AG04450 (cell line): ENCODE results near the gene AXL. TPM values are rescaled to one million over a fixed set of nuclear protein-coding genes. Genes with fewer than 3 reads are reported as not detected.
A peak's percentile ranks its signal among the peaks of the same experiment; 100 is the strongest.

ENCODE experiments used
- CTCF ChIA-PET: fragments of 300-600, 350-600 bp; formaldehyde crosslinking; extraction: SDS; loops from one replicate; lab custom pipeline; 2022; ENCODE audit warnings: antibody characterized with exemption, inconsistent platforms; lab: Charles Lee
- POLR2A ChIA-PET: fragments of 350-600 bp; formaldehyde crosslinking; extraction: SDS; loops from one replicate; lab custom pipeline; 2021; ENCODE audit warnings: antibody characterized with exemption, inconsistent platforms; lab: Yijun Ruan, JAX
- DNase-seq: peaks from one replicate; pipeline ENCODE4 v3.0.0-alpha.2; 2011; ENCODE audit warnings: low read depth, low spot score
- H3K27ac ChIP-seq: one replicate; pipeline ENCODE4 v1.5.1; 2012; ENCODE audit warnings: low read depth, low read length, control low read depth
- H3K27me3 ChIP-seq: one replicate; pipeline ENCODE4 v1.6.0; 2012; ENCODE audit warnings: low read length; ENCODE audit not compliant: control insufficient read depth, insufficient read depth
- H3K4me3 ChIP-seq: 2 replicates; pipeline ENCODE4 v1.5.1; 2011; ENCODE audit warnings: mild to moderate bottlenecking, low read depth, low read length, control low read depth
- H3K9me3 ChIP-seq: 2 replicates; pipeline ENCODE4 v1.5.1; 2012; ENCODE audit warnings: low read length; ENCODE audit not compliant: control insufficient read depth, insufficient read depth
- polyA plus RNA-seq: library from polyadenylated mRNA; depleted of rRNA; stranded (reverse); fragments of >200 nt; gene quantifications from 2 replicates; pipeline ENCODE4 v1.2.3, GENCODE V29; 2011
- TF ChIP-seq, protein P1 (sequence below): IDR thresholded peaks from 2 replicates; pipeline ENCODE4 v1.5.1; 2011; ENCODE audit warnings: low read depth, low read length, control low read depth, inconsistent platforms

The AXL gene
- polyA plus RNA-seq, 1 experiment = 210 TPM

DNA sequence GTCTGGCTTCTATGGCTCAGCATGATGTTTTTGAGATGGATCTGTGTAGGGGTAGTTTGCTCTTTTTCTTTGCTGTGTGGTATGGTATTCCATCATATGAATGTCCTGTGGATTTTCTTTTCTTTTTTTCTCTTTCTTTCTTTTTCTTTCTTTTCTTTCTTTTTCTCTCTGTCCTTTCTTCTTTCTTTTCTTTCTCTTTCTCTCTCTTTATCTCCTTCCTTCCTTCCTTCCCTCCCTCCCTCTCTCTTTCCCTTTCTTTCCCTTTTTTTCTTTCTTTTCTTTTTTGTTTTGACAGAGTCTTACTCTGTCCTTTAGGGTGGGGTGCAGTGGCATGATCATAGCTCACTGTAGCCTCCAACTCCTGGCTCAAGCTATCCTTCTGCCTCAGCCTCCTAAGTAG, 36.1 kb downstream of the AXL start:
- no peak overlapping the region for H3K4me3 ChIP-seq
- no peaks in the 10 kb centered on the region for H3K27me3 ChIP-seq
- ChIA-PET POLR2A (interaction anchor here (0.6 to 1.3 kb wide), 3 partner anchors 29 to 100 kb away, joined by 3 to 5 read pairs (median 3); partner anchors contain the start of gene AXL), CTCF (no interaction called here)
- no peaks in the 10 kb centered on the region for H3K9me3 ChIP-seq
- peak overlapping the region; percentile 47 for H3K27ac ChIP-seq
- no peak for DNase-seq
- TF ChIP-seq, protein P1, sequence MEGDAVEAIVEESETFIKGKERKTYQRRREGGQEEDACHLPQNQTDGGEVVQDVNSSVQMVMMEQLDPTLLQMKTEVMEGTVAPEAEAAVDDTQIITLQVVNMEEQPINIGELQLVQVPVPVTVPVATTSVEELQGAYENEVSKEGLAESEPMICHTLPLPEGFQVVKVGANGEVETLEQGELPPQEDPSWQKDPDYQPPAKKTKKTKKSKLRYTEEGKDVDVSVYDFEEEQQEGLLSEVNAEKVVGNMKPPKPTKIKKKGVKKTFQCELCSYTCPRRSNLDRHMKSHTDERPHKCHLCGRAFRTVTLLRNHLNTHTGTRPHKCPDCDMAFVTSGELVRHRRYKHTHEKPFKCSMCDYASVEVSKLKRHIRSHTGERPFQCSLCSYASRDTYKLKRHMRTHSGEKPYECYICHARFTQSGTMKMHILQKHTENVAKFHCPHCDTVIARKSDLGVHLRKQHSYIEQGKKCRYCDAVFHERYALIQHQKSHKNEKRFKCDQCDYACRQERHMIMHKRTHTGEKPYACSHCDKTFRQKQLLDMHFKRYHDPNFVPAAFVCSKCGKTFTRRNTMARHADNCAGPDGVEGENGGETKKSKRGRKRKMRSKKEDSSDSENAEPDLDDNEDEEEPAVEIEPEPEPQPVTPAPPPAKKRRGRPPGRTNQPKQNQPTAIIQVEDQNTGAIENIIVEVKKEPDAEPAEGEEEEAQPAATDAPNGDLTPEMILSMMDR = no peak

DNA sequence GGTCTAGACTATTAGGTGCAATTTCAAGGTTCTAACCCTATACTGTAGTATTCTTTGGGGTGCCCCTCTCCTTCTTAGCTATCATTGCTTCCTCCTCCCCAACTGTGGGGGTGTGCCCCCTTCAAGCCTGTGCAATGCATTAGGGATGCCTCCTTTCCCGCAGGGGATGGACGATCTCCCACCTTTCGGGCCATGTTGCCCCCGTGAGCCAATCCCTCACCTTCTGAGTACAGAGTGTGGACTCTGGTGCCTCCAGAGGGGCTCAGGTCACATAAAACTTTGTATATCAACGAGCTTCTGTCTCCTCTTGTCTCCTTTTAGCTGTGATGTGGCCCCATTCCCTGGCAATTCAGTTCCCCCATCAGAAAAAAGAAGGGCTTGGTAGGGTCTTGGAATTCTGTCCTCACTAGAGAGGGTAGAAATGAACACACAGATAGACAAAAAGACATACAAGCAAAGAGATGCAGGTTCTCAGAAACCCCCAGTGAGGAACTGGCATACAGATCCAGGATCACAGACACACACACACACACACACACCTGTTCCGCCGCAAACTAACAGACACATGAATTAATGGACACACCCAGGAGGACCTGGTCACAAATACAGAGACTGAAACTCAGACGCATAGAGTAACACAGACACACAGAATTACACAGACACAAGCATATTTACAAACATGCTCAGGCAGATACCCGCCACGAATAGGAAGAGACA, 42.6 kb downstream of the AXL start:
- Histone ChIP-seq H3K4me3 (peak overlapping the region; percentile 60), H3K27ac (peak overlapping the region; percentile 53), H3K27me3 (no peaks in the 10 kb centered on the region), H3K9me3 (no peaks in the 10 kb centered on the region; the same call in 1 of the 2 replicates)
- CTCF ChIA-PET = interaction anchor here (0.6 to 7.0 kb wide), 8 partner anchors 10 to 134 kb away, joined by 3 to 79 read pairs (median 4); no protein-coding TSS in a partner anchor
- DNase-seq = no peak
- TF ChIP-seq, protein P1 = no peak
- POLR2A ChIA-PET = interaction anchor here (1.4 to 2.5 kb wide), 2 partner anchors 43 to 57 kb away, joined by 13 to 15 read pairs; partner anchors contain the start of gene AXL

DNA sequence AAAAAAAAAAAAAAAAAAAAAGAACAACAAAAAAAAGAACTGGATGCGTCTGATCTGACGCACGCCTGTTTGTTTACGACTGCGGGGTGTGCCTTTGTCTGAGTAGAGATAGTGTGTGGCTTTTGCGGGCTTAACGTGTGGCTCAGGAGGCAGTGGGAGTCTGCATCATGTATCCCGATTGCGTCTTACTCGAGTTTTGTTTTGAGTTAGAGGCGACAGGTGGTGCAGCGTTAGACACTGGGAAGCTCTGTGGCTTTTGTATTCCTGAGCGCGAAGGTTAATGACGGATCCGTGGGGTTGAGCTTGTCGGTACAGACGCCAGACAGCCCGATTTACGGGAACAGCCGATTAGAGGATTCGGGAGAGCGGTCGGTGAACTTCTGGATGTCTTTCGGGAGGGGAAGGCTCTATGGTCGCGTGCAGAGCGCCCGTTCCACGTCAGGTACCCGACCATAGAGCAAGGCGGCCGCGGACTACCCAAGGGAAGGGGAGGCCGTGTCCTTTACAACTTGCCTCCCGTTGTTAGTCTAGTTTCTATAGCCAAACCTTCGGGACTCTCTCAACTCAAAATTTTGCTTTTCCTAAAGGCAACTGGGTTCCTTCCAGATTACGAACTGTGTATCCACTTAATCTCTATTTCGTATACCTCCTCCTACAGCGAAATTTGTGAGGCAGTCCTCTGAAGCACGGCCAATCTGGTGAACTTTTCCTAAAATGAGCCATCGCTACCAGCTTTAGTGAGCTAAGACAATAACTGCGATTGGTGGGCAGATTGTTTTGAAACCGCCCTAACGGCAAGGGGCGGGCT, 44.2 kb downstream of the AXL start:
- CTCF ChIA-PET = interaction anchor here (0.7 to 7.0 kb wide), 4 partner anchors 27 to 60 kb away, joined by 3 to 79 read pairs (median 12); partner anchors contain the start of gene AXL

DNA sequence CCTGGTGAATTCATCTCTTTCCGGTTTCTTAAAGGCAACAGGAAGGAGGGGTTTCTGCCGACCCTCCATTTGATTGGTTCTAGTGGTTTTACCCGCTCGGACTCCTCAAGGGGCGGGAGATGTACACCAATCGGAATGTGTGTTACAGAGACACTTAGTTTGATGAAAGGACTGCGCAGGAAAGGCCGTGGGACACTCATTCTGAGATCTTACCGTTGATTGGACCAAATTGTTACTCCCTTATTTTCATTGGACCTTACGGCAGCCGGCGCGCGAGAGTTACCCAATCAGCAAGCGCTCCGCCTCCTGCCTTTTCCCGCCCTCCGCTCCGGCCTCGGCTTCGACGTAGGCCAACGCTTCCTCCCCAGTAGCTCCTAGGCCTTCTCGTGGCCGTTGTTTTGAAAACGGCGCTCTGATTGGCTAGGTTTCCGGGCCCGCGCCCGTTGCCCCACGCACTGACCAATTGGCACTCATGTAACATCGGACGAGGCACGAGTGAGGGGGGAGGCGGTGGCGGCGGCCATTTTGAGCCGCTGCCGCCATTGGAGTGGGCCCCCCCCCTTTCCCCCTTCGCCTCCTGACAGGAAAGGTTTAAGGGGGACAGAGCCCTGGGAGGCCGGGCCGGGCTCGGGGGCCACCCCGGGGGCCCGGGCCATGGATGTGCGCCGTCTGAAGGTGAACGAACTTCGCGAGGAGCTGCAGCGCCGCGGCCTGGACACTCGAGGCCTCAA, 45.0 kb downstream of the AXL start, which contains the start of gene HNRNPUL1:
Gene HNRNPUL1 (plus strand): TSS at position 523 of the 731 bp plus-strand sequence. CDS start 132 bp downstream, at position 655.
- no peaks in the 10 kb centered on the region for H3K27me3 ChIP-seq
- DNase-seq = peak; percentile 100
- peak within 1 kb of the TSS; percentile 89 for H3K4me3 ChIP-seq
- H3K9me3 ChIP-seq = no peaks in the 10 kb centered on the region; the same call in 1 of the 2 replicates
- TF ChIP-seq, protein P1 = peak; percentile 36
- ChIA-PET POLR2A (interaction anchor here (0.5 to 2.7 kb wide), 18 partner anchors 11 to 843 kb away, joined by 3 to 16 read pairs (median 4); partner anchors contain the start of gene AXL), CTCF (interaction anchor here (0.5 to 7.0 kb wide), 4 partner anchors 45 to 61 kb away, joined by 3 to 79 read pairs (median 4); no protein-coding TSS in a partner anchor)
- peak within 1 kb of the TSS; percentile 99 for H3K27ac ChIP-seq

More for the DNA sequence above, 44.2 kb downstream of the AXL start:
- Histone ChIP-seq H3K4me3 (peak overlapping the region; percentile 75), H3K27me3 (no peaks in the 10 kb centered on the region), H3K27ac (peak overlapping the region; percentile 99), H3K9me3 (no peaks in the 10 kb centered on the region; the same call in 1 of the 2 replicates)
- POLR2A ChIA-PET = interaction anchor here (0.5 to 2.7 kb wide), 22 partner anchors 8 to 1121 kb away, joined by 3 to 16 read pairs (median 5); partner anchors contain the start of genes AXL and CYP2S1
- DNase-seq = no peak
- TF ChIP-seq, protein P1 = no peak
